ENCODE results near the gene PRAMEF15.
"Not testable (repeated sequence)": the region's sequence is repeated elsewhere in the genome, so short reads cannot be mapped to it uniquely, and the experiment has no call there.

DNA sequence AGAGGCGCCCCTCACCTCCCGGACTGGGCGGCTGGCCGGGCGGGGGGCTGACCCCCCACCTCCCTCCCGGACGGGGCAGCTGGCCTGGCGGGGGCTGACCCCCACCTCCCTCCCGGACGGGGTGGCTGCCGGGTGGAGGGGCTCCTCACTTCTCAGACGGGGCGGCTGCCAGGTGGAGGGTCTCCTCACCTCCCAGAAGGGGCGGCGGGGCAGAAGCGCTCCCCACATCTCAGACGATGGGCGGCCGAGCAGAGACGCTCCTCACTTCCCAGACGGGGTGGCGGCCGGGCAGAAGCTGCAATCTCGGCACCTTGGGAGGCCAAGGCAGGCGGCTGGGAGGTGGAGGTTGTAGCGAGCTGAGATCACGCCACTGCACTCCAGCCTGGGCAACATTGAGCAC is 16.7 kb upstream of the PRAMEF15 start:
- TF ChIP-seq POLR2AphosphoS5 (IDR thresholded peaks at IDR 0.05; ENCODE audit: low read depth); NANOG (IDR thresholded peaks at IDR 0.05; ENCODE audit: borderline replicate concordance); STAT1 (IDR thresholded peaks at IDR 0.05; ENCODE audit: unreplicated experiment); JUNB (IDR thresholded peaks at IDR 0.05; ENCODE audit: unreplicated experiment); EZH2 (IDR thresholded peaks at IDR 0.05; ENCODE audit: low read depth, unreplicated experiment): not testable (repeated sequence)
- TF ChIP-seq, protein P1, sequence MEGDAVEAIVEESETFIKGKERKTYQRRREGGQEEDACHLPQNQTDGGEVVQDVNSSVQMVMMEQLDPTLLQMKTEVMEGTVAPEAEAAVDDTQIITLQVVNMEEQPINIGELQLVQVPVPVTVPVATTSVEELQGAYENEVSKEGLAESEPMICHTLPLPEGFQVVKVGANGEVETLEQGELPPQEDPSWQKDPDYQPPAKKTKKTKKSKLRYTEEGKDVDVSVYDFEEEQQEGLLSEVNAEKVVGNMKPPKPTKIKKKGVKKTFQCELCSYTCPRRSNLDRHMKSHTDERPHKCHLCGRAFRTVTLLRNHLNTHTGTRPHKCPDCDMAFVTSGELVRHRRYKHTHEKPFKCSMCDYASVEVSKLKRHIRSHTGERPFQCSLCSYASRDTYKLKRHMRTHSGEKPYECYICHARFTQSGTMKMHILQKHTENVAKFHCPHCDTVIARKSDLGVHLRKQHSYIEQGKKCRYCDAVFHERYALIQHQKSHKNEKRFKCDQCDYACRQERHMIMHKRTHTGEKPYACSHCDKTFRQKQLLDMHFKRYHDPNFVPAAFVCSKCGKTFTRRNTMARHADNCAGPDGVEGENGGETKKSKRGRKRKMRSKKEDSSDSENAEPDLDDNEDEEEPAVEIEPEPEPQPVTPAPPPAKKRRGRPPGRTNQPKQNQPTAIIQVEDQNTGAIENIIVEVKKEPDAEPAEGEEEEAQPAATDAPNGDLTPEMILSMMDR (conservative IDR thresholded peaks at IDR 0.05; ENCODE audit: low read depth in 2 of 2) = not testable (repeated sequence)
- TF ChIP-seq, protein P2, sequence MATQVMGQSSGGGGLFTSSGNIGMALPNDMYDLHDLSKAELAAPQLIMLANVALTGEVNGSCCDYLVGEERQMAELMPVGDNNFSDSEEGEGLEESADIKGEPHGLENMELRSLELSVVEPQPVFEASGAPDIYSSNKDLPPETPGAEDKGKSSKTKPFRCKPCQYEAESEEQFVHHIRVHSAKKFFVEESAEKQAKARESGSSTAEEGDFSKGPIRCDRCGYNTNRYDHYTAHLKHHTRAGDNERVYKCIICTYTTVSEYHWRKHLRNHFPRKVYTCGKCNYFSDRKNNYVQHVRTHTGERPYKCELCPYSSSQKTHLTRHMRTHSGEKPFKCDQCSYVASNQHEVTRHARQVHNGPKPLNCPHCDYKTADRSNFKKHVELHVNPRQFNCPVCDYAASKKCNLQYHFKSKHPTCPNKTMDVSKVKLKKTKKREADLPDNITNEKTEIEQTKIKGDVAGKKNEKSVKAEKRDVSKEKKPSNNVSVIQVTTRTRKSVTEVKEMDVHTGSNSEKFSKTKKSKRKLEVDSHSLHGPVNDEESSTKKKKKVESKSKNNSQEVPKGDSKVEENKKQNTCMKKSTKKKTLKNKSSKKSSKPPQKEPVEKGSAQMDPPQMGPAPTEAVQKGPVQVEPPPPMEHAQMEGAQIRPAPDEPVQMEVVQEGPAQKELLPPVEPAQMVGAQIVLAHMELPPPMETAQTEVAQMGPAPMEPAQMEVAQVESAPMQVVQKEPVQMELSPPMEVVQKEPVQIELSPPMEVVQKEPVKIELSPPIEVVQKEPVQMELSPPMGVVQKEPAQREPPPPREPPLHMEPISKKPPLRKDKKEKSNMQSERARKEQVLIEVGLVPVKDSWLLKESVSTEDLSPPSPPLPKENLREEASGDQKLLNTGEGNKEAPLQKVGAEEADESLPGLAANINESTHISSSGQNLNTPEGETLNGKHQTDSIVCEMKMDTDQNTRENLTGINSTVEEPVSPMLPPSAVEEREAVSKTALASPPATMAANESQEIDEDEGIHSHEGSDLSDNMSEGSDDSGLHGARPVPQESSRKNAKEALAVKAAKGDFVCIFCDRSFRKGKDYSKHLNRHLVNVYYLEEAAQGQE (IDR thresholded peaks at IDR 0.05; ENCODE audit: unreplicated experiment) = not testable (repeated sequence)

All from GM23338 (cell line).